K562 (cell line): ENCODE data around the gene BTBD16. TPM values are rescaled to one million over a fixed set of nuclear protein-coding genes. Genes with fewer than 3 reads are reported as not detected.

Experiments
- ATAC-seq: fragments of 200-7000 bp; cut with Tn5 transposase; 3 replicates; pipeline ENCODE4 v1.9.1; 2020; ENCODE audit warnings: moderate library complexity
- BruUV-seq: library from RNA; stranded (reverse); fragments of 400-500 nt; replicated peaks from 2 replicates; lab custom pipeline; 2021; lab: Mats Ljungman, UMichigan
- CTCF ChIA-PET: fragments of 300-600 bp; formaldehyde crosslinking; extraction: SDS; loops from one replicate; lab custom pipeline; 2021; ENCODE audit warnings: low intra/inter-chr PET ratio; lab: Yijun Ruan, JAX
- POLR2A ChIA-PET: fragments of 300-600, 350-650 bp; sonication (Branson Sonifier 250); formaldehyde crosslinking; extraction: SDS; loops from one replicate; lab custom pipeline; 2021; ENCODE audit warnings: antibody characterized with exemption, inconsistent platforms; lab: Yijun Ruan, JAX
- DNase-seq, 4 experiments: peaks; one replicate each; pipeline versions ENCODE4 v3.0.0 to v3.0.0-alpha.2; 2011 to 2018; ENCODE audit warnings: low spot score in 3 of 4, mixed read lengths in 3 of 4; ENCODE audit errors: extremely low read depth in 1 of 4
- FAIRE-seq: peaks from 2 replicates; lab custom pipeline; 2011; peaks lifted over from hg19 to GRCh38; lab: Jason Lieb, UNC
- H2AFZ ChIP-seq: 2 replicates; pipeline ENCODE4 v1.6.0; 2011; ENCODE audit warnings: low read depth, low read length, control low read depth, inconsistent platforms
- H3K27ac ChIP-seq: fragments of 200-600 bp; 3 replicates; pipeline ENCODE4 v1.8.0; 2011; ENCODE audit warnings: low read depth, mild to moderate bottlenecking, control low read depth, inconsistent platforms, low read length, moderate library complexity, mixed read lengths; ENCODE audit errors: extremely low read depth
- H3K27me3 ChIP-seq, 2 experiments: fragments of 300-600 bp in 1 of 2; 2 replicates in 1 of 2; 3 replicates in 1 of 2; pipeline versions ENCODE4 v1.6.0 to v1.8.0; 2011; ENCODE audit warnings: inconsistent platforms in 2 of 2, low read length in 2 of 2, mild to moderate bottlenecking in 1 of 2, mixed read lengths in 1 of 2, moderate library complexity in 1 of 2; ENCODE audit not compliant: control insufficient read depth in 2 of 2, insufficient read depth in 2 of 2
- H3K36me3 ChIP-seq: fragments of 300-600 bp; 3 replicates; pipeline ENCODE4 v1.8.0; 2011; ENCODE audit warnings: mild to moderate bottlenecking, low read length, inconsistent platforms; ENCODE audit not compliant: control insufficient read depth, insufficient read depth
- H3K4me1 ChIP-seq, 2 experiments: fragments of 200-600 bp in 1 of 2; replicated peaks in 1 of 2; 2 replicates in 1 of 2; 3 replicates in 1 of 2; pipeline versions ENCODE4 v1.5.1 to v1.8.0; 2011; ENCODE audit warnings: inconsistent platforms in 2 of 2, low read length in 2 of 2, mild to moderate bottlenecking in 1 of 2, mixed read lengths in 1 of 2, moderate library complexity in 1 of 2; ENCODE audit not compliant: control insufficient read depth in 2 of 2, insufficient read depth in 2 of 2
- H3K4me2 ChIP-seq: 2 replicates; pipeline ENCODE4 v1.6.1; 2011; ENCODE audit warnings: low read length, control low read depth, inconsistent platforms, mixed read lengths; ENCODE audit not compliant: insufficient read depth
- H3K4me3 ChIP-seq: fragments of 200-600 bp; sonication (generic), shearing (Covaris generic); 2 replicates; pipeline ENCODE4 v1.5.1; 2016; ENCODE audit warnings: control low read depth, inconsistent platforms
- H3K79me2 ChIP-seq: fragments of 200-600 bp; 3 replicates; pipeline ENCODE4 v1.8.0; 2011; ENCODE audit warnings: low read length, inconsistent platforms; ENCODE audit not compliant: control insufficient read depth, insufficient read depth
- H3K9ac ChIP-seq, 2 experiments: 2 replicates each; pipeline versions ENCODE4 v1.6.0 to v1.6.1; 2011; ENCODE audit warnings: low read depth in 2 of 2, low read length in 2 of 2, control low read depth in 1 of 2, inconsistent platforms in 1 of 2, mild to moderate bottlenecking in 1 of 2, mixed read lengths in 1 of 2; ENCODE audit not compliant: insufficient read depth in 1 of 2
- H3K9me1 ChIP-seq: one replicate; pipeline ENCODE4 v1.6.0; 2011; ENCODE audit warnings: inconsistent platforms, mild to moderate bottlenecking, low read length, moderate library complexity; ENCODE audit not compliant: control insufficient read depth, insufficient read depth
- H3K9me3 ChIP-seq: replicated peaks from 2 replicates; pipeline ENCODE4 v1.5.1; 2011; ENCODE audit warnings: low read depth, low read length, inconsistent platforms; ENCODE audit not compliant: control insufficient read depth, insufficient read depth
- H4K20me1 ChIP-seq: replicated peaks from 2 replicates; pipeline ENCODE4 v1.6.1; 2011; ENCODE audit warnings: low read length, inconsistent platforms, mixed read lengths; ENCODE audit not compliant: control insufficient read depth, insufficient read depth
- BDP1 ChIP-seq: IDR thresholded peaks from 3 replicates; pipeline ENCODE4 v1.6.1; 2011; ENCODE audit not compliant: insufficient read length, insufficient read depth
- CBX2 ChIP-seq: fragments of 200-600 bp; sonication (generic); IDR thresholded peaks from one replicate; pipeline ENCODE4 v1.6.1; 2012; ENCODE audit warnings: mild to moderate bottlenecking, low read length, inconsistent platforms; ENCODE audit not compliant: insufficient read depth, poor library complexity, severe bottlenecking
- CBX3 ChIP-seq, 2 experiments: IDR thresholded peaks; 1 replicate in 1 of 2; 2 replicates in 1 of 2; pipeline ENCODE4 v1.6.1; 2012; ENCODE audit warnings: inconsistent platforms in 2 of 2, low read length in 2 of 2, borderline replicate concordance in 1 of 2, control low read depth in 1 of 2
- TCFL5 ChIP-seq: fragments of 250-450 bp; sonication (Bioruptor Pico); conservative IDR thresholded peaks from 2 replicates; pipeline ENCODE4 v1.6.1; 2021; ENCODE audit warnings: mild to moderate bottlenecking, moderate library complexity, matching md5 sums
- TEAD1 ChIP-seq, 2 experiments: fragments of 450-650 bp in 1 of 2; sonication (generic) in 1 of 2; formaldehyde crosslinking; IDR thresholded peaks; 2 replicates each; pipeline versions ENCODE4 v1.4.0 to v1.8.0; 2020 to 2022; ENCODE audit warnings: mild to moderate bottlenecking in 2 of 2, missing genetic modification reagents in 1 of 2
- ZFP1 ChIP-seq: fragments of 450-650 bp; formaldehyde crosslinking; IDR thresholded peaks from 2 replicates; pipeline ENCODE4 v1.4.0; 2020; ENCODE audit warnings: mild to moderate bottlenecking, mixed read lengths
- ZNF165 ChIP-seq: fragments of 250-450 bp; sonication (Bioruptor Pico); IDR thresholded peaks from 2 replicates; pipeline ENCODE4 v1.4.0; 2020; ENCODE audit warnings: borderline replicate concordance
- WGBS: fragments of 100-300 bp; shearing (Covaris generic); methylation state at CpG from one replicate; pipeline ENCODE4 v1.1.6; 2016; ENCODE audit warnings: low coverage, mixed read lengths; ENCODE audit not compliant: insufficient coverage; ENCODE audit errors: missing lambda C conversion rate; 5-methylcytosine and 5-hydroxymethylcytosine counted together
- in situ Hi-C: fragments of 300-500 bp; cut with MboI; formaldehyde crosslinking; loops from 4 replicates; pipeline ENCODE4 v1.15.0; 2018; ENCODE audit warnings: inconsistent platforms, mixed read lengths
- intact Hi-C: fragments of 100-400 bp; cut with micrococcal nuclease; formaldehyde crosslinking; loops from 2 replicates; pipeline ENCODE4 v1.14.2; 2022
- polyA plus RNA-seq, 8 experiments: library from polyadenylated mRNA; depleted of rRNA in 4 of 8; stranded (reverse) in 5 of 8; unstranded in 3 of 8; fragments of >200 nt; fragmentation: Nextera tagmentation in 2 of 8; fragmentation: Illumina TruSeq in 1 of 8; extraction: Ambion mirVana in 2 of 8; extraction: Trizol in 1 of 8; gene quantifications; 2 replicates each; pipeline versions ENCODE4 v1.2.1 to v1.2.3, GENCODE V29; 2011 to 2014; ENCODE audit warnings: inconsistent platforms in 1 of 8, missing spikeins in 1 of 8
- total RNA-seq, 7 experiments: library from RNA; depleted of rRNA in 6 of 7; stranded (reverse); fragments of >200 nt in 6 of 7; fragmentation: Illumina TruSeq in 2 of 7; extraction: Trizol in 2 of 7; gene quantifications; 2 replicates each; pipeline versions ENCODE4 v1.2.1 to v1.2.3, GENCODE V29; 2011 to 2021; ENCODE audit warnings: low replicate concordance in 1 of 7
- TF ChIP-seq, protein P1 (sequence below): conservative IDR thresholded peaks from 2 replicates; pipeline ENCODE4 v1.6.1; 2011; ENCODE audit warnings: low read depth, mild to moderate bottlenecking, low read length; ENCODE audit not compliant: control insufficient read depth

The BTBD16 gene
- total and polyA plus RNA-seq, 9 of the 15 experiments (the other 6 are each of a cell fraction or from before 2014, with no cell fraction given), result 0.11 TPM; not detected in 8

DNA sequence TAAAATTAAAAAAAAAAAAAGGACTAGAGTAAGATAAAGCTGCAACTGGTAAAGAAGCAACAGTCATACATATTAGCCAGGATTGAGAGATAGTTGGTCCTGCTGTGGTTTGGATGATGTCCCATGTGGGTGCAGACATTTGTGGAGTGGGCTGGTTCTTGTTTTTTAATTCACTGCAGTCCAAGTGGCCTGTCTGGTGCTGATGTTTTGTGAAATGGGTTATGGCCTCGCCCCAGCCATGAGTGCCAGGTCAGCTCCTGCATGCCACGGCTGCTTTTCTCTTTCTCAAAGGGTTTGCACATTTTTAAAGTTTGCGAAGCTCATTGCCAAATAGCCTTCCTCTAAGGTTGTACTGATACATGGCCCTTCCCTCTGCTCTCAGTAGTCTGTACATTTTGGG, 14.1 kb upstream of the BTBD16 start (continued):
- TF ChIP-seq CBX2 (no peak), BDP1 (no peak)

DNA sequence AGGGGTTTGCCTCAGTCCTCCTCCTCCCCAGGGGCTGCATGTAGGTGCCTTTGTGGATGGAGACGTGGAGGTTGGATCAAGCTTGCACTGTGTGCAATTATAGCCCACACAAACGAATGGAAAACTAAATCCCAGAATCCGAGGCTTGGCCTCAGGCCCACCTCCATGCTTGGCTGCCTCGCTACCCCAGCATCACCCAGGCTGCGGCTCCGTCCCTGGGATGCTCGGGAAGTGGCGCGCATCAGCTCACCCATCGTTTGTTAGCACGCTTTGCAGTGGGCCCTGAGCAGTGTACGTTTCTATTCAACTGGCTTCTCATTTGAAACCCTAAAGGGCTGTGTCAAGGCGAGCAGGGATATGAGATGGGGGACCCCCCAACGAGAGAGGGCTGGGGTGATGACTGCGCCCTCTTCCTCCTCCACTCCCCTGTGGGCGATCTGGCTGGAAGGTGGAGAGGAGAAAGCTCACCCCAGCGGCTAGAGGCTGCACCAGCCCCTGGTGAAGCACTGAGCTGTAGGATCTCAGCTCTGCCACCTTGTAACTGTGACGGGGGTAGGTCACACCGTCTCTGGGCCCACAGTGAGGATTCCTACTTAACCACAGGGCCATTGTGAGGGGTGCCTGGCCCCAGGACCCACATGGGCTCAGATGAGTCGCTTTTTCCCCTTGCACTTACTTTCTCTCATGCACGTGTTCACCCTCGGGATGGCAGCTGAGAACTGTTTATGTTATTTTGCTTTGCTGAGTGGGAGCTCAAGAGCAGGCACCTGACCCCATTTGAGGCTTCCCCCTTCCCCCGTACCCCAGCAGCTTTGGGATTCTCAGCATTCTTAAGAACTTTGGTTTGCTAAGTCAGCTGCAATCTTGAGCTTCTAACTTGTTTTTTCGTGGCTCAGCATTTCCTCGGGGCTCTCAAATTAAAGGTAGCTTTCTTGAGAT, 12.7 kb upstream of the BTBD16 start:
- POLR2A ChIA-PET, result interaction anchor here (0.6 kb wide), 1 partner anchor 18 kb away, joined by 3 read pairs; no protein-coding TSS in a partner anchor
- no TSS peak for BruUV-seq

More for the DNA sequence above, 12.7 kb upstream of the BTBD16 start:
- Histone ChIP-seq H3K9ac (no peak overlapping the region), H3K4me2 (no peak overlapping the region), H3K9me3 (no peaks in the 10 kb centered on the region), H3K9me1 (no peaks in the 10 kb centered on the region), H4K20me1 (no peaks in the 10 kb centered on the region), H3K27ac (no peak overlapping the region), H3K79me2 (no peaks in the 10 kb centered on the region), H3K4me1 (no peaks in the 10 kb centered on the region), H2AFZ (no peak overlapping the region), H3K27me3 (no peaks in the 10 kb centered on the region; a peak in 1 of 5 replicates), H3K36me3 (no peaks in the 10 kb centered on the region), H3K4me3 (no peak overlapping the region)
- TF ChIP-seq TCFL5 (CRISPR knock-in tag) (no peak), ZFP1 (CRISPR knock-in tag) (no peak), ZNF165 (no peak), TEAD1 (CRISPR knock-in tag; IDR thresholded peaks at IDR 0.05) (no peak), CBX3 (IDR thresholded peaks at IDR 0.05; ENCODE audit: borderline replicate concordance in 1 of 2, low read length in 2 of 2) (no peak)
- TF ChIP-seq, protein P1, sequence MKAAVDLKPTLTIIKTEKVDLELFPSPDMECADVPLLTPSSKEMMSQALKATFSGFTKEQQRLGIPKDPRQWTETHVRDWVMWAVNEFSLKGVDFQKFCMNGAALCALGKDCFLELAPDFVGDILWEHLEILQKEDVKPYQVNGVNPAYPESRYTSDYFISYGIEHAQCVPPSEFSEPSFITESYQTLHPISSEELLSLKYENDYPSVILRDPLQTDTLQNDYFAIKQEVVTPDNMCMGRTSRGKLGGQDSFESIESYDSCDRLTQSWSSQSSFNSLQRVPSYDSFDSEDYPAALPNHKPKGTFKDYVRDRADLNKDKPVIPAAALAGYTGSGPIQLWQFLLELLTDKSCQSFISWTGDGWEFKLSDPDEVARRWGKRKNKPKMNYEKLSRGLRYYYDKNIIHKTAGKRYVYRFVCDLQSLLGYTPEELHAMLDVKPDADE, result no peak
- intact Hi-C loops, result no loop called here
- ATAC-seq (no peak), DNase-seq (no peak), FAIRE-seq (no peak)
- 0% methylated on average over 14 of the region's 25 CpGs for WGBS
- in situ Hi-C loops, result no loop called here
- CTCF ChIA-PET, result no interaction called here
